HepG2 (cell line): Measurements from ENCODE around the gene CYP4F22. TPM values are rescaled to one million over a fixed set of nuclear protein-coding genes. Genes with fewer than 3 reads are reported as not detected.

ENCODE experiments used
- ATAC-seq: fragments of 200-7000 bp; cut with Tn5 transposase; 3 replicates; pipeline ENCODE4 v1.9.1; 2020; ENCODE audit warnings: mild to moderate bottlenecking, moderate library complexity
- BruUV-seq: library from RNA; stranded (reverse); fragments of 400-500 nt; replicated peaks from 2 replicates; lab custom pipeline; 2021; lab: Mats Ljungman, UMichigan
- CTCF ChIA-PET: fragments of 300-600 bp; formaldehyde crosslinking; extraction: SDS; loops from one replicate; lab custom pipeline; 2021; ENCODE audit warnings: low total read pairs, inconsistent platforms, low intra/inter-chr PET ratio; lab: Yijun Ruan, JAX
- POLR2A ChIA-PET: fragments of 350-600 bp; sonication (Branson Sonifier 250); formaldehyde crosslinking; loops from one replicate; lab custom pipeline; 2020; ENCODE audit warnings: antibody characterized with exemption, inconsistent platforms; lab: Yijun Ruan, JAX
- DNase-seq: peaks from one replicate; pipeline ENCODE4 v3.0.0-alpha.2; 2015; ENCODE audit warnings: low spot score
- FAIRE-seq: peaks from 3 replicates; lab custom pipeline; 2011; peaks lifted over from hg19 to GRCh38; lab: Jason Lieb, UNC
- H2AFZ ChIP-seq: one replicate; pipeline ENCODE4 v1.6.1; 2011; ENCODE audit warnings: low read length, inconsistent platforms
- H3K27ac ChIP-seq: fragments of 300-600 bp; 3 replicates; pipeline ENCODE4 v1.8.0; 2011; ENCODE audit warnings: mixed run types, mild to moderate bottlenecking, mixed read lengths, low read length, inconsistent platforms; ENCODE audit not compliant: insufficient read depth; ENCODE audit errors: extremely low read length
- H3K27me3 ChIP-seq, 2 experiments: fragments of 200-600 bp in 1 of 2; 2 replicates in 1 of 2; 3 replicates in 1 of 2; pipeline versions ENCODE4 v1.6.0 to v1.8.0; 2011; ENCODE audit warnings: low read length in 2 of 2, mild to moderate bottlenecking in 2 of 2, moderate library complexity in 2 of 2, inconsistent platforms in 1 of 2; ENCODE audit not compliant: insufficient read depth in 2 of 2, control insufficient read depth in 1 of 2
- H3K36me3 ChIP-seq, 2 experiments: fragments of 200-600 bp in 1 of 2; replicated peaks in 1 of 2; 2 replicates in 1 of 2; 3 replicates in 1 of 2; pipeline versions ENCODE4 v1.5.1 to v1.8.0; 2011; ENCODE audit warnings: low read length in 2 of 2, inconsistent platforms in 1 of 2; ENCODE audit not compliant: insufficient read depth in 2 of 2, control insufficient read depth in 1 of 2
- H3K4me1 ChIP-seq: 2 replicates; pipeline ENCODE4 v1.5.1; 2012; ENCODE audit warnings: low read length, inconsistent platforms; ENCODE audit not compliant: insufficient read depth
- H3K4me2 ChIP-seq: 2 replicates; pipeline ENCODE4 v1.6.0; 2011; ENCODE audit warnings: low read depth, low read length, inconsistent platforms
- H3K4me3 ChIP-seq, 3 experiments: fragments of 200-600 bp in 1 of 3; sonication (generic), shearing (Covaris generic) in 1 of 3; replicated peaks in 1 of 3; 2 replicates each; pipeline ENCODE4 v1.5.1; 2011 to 2016; ENCODE audit warnings: low read length in 3 of 3, inconsistent platforms in 2 of 3, low read depth in 2 of 3, mild to moderate bottlenecking in 2 of 3, control low read depth in 1 of 3, mixed read lengths in 1 of 3; ENCODE audit not compliant: insufficient read depth in 1 of 3
- H3K79me2 ChIP-seq: one replicate; pipeline ENCODE4 v1.6.1; 2011; ENCODE audit warnings: low read length, inconsistent platforms; ENCODE audit not compliant: insufficient read depth
- H3K9ac ChIP-seq: 2 replicates; pipeline ENCODE4 v1.6.0; 2011; ENCODE audit warnings: mild to moderate bottlenecking, low read depth, low read length, inconsistent platforms; ENCODE audit not compliant: insufficient read depth
- H3K9me3 ChIP-seq: 2 replicates; pipeline ENCODE4 v1.5.1; 2012; ENCODE audit warnings: mild to moderate bottlenecking, low read length
- H4K20me1 ChIP-seq: 2 replicates; pipeline ENCODE4 v1.6.0; 2011; ENCODE audit warnings: inconsistent platforms, mild to moderate bottlenecking, low read length, moderate library complexity; ENCODE audit not compliant: insufficient read depth
- BRCA1 ChIP-seq: sonication (generic); formaldehyde crosslinking; IDR thresholded peaks from 2 replicates; pipeline ENCODE4 v1.4.0; 2020; ENCODE audit warnings: missing genetic modification reagents
- MAFF ChIP-seq: IDR thresholded peaks from 2 replicates; pipeline ENCODE4 v1.6.1; 2011; ENCODE audit warnings: low read depth, low read length, improper control_type of control experiment
- MAFK ChIP-seq, 2 experiments: IDR thresholded peaks in 1 of 2; conservative IDR thresholded peaks in 1 of 2; 2 replicates each; pipeline ENCODE4 v1.6.1; 2011; ENCODE audit warnings: improper control_type of control experiment in 2 of 2, low read length in 2 of 2
- RFX1 ChIP-seq: fragments of 450-650 bp; IDR thresholded peaks from 2 replicates; pipeline ENCODE4 v1.6.1; 2017
- ZNF317 ChIP-seq: sonication (generic); formaldehyde crosslinking; IDR thresholded peaks from 2 replicates; pipeline ENCODE4 v1.5.0; 2020; ENCODE audit warnings: mild to moderate bottlenecking, missing genetic modification reagents
- ZNF879 ChIP-seq: sonication (generic); formaldehyde crosslinking; IDR thresholded peaks from 2 replicates; pipeline ENCODE4 v1.8.1; 2023; ENCODE audit warnings: missing genetic modification reagents
- in situ Hi-C: cut with HindIII; loops from 2 replicates; pipeline ENCODE4 v1.10.0; 2017; ENCODE audit warnings: low pct_unique_long_range_greater_than_20kb; ENCODE audit not compliant: extremely low pct_ligation_motif_present
- intact Hi-C: fragments of 100-400 bp; cut with micrococcal nuclease; formaldehyde crosslinking; loops from one replicate; pipeline ENCODE4 v1.10.0; 2022; ENCODE audit not compliant: unreplicated experiment
- polyA plus RNA-seq, 8 experiments: library from polyadenylated mRNA; depleted of rRNA in 3 of 8; stranded (reverse) in 7 of 8; unstranded in 1 of 8; fragments of >200 nt; fragmentation: Illumina TruSeq in 4 of 8; extraction: Trizol in 4 of 8; gene quantifications; 2 replicates each; pipeline versions ENCODE4 v1.2.1 to v1.2.3, GENCODE V29; 2011 to 2016; ENCODE audit warnings: low read depth in 4 of 8, missing spikeins in 1 of 8, mixed read lengths in 1 of 8; ENCODE audit not compliant: insufficient read depth in 1 of 8
- total RNA-seq, 5 experiments: library from RNA; depleted of rRNA; stranded (reverse); fragments of >200 nt; fragmentation: Illumina TruSeq; extraction: Trizol; gene quantifications; 2 replicates each; pipeline ENCODE4 v1.2.3, GENCODE V29; 2016; ENCODE audit warnings: low read depth in 1 of 5
- TF ChIP-seq, protein P1 (sequence below), 2 experiments: sonication (generic) in 1 of 2; formaldehyde crosslinking in 1 of 2; IDR thresholded peaks; 2 replicates each; pipeline versions ENCODE4 v1.6.1 to v1.9.0; 2014 to 2022; ENCODE audit warnings: antibody characterized with exemption in 1 of 2, borderline replicate concordance in 1 of 2, inconsistent platforms in 1 of 2, low read depth in 1 of 2, missing genetic modification reagents in 1 of 2
- TF ChIP-seq, protein P2 (sequence below): sonication (generic); formaldehyde crosslinking; IDR thresholded peaks from 2 replicates; pipeline ENCODE4 v1.8.0; 2023; ENCODE audit warnings: mild to moderate bottlenecking, missing genetic modification reagents

Gene CYP4F22
- total and polyA plus RNA-seq, 2 of the 13 experiments (the other 11 are each of a cell fraction or from before 2014, with no cell fraction given): 0.05 TPM; not detected in 1

DNA sequence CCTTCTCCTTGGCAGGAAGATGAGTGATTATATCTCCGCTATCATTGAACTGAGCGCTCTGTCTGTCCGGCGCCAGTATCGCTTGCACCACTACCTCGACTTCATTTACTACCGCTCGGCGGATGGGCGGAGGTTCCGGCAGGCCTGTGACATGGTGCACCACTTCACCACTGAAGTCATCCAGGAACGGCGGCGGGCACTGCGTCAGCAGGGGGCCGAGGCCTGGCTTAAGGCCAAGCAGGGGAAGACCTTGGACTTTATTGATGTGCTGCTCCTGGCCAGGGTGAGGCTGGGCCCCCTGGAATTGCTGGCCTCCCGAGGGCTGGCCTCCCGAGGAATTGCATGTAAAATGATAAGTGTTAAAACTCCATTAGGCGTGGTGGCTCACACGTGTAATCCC, 32.1 kb downstream of the CYP4F22 start (continued):
- TF ChIP-seq, protein P1, sequence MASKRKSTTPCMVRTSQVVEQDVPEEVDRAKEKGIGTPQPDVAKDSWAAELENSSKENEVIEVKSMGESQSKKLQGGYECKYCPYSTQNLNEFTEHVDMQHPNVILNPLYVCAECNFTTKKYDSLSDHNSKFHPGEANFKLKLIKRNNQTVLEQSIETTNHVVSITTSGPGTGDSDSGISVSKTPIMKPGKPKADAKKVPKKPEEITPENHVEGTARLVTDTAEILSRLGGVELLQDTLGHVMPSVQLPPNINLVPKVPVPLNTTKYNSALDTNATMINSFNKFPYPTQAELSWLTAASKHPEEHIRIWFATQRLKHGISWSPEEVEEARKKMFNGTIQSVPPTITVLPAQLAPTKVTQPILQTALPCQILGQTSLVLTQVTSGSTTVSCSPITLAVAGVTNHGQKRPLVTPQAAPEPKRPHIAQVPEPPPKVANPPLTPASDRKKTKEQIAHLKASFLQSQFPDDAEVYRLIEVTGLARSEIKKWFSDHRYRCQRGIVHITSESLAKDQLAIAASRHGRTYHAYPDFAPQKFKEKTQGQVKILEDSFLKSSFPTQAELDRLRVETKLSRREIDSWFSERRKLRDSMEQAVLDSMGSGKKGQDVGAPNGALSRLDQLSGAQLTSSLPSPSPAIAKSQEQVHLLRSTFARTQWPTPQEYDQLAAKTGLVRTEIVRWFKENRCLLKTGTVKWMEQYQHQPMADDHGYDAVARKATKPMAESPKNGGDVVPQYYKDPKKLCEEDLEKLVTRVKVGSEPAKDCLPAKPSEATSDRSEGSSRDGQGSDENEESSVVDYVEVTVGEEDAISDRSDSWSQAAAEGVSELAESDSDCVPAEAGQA (IDR thresholded peaks at IDR 0.05; ENCODE audit: low read depth): 0 out of 2 replicates have a peak, but pooled peaks have one; percentile 23
- TF ChIP-seq, protein P1 (CRISPR knock-in tag; IDR thresholded peaks at IDR 0.05; ENCODE audit: borderline replicate concordance): no peak
- no peak for TF ChIP-seq RFX1
- TF ChIP-seq ZNF317 (CRISPR knock-in tag): no peak
- TF ChIP-seq, protein P2, sequence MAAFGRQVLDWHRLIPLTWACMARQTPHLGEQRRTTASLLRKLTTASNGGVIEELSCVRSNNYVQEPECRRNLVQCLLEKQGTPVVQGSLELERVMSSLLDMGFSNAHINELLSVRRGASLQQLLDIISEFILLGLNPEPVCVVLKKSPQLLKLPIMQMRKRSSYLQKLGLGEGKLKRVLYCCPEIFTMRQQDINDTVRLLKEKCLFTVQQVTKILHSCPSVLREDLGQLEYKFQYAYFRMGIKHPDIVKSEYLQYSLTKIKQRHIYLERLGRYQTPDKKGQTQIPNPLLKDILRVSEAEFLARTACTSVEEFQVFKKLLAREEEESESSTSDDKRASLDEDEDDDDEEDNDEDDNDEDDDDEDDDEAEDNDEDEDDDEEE (CRISPR knock-in tag): no peak
- TF ChIP-seq BRCA1 (CRISPR knock-in tag): no peak

DNA sequence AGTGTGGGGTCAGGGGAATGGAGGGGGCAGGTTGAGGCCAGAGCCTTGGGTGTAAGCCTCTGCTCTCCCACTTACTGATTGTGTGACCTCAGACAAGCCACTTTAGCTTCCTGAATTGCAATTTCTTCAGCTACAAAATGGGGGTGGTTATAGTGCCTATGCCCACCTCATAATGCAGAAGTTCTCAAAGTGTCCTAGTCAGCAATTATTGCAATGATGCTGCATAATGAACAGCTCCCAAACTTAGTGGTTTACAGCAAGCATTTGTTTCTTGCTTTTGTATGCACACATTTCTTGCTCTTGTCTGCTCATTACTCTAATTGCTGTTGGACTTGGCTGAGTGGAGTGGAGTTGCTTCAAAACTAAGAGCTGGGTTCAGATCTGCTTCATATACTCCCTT, 36.0 kb downstream of the CYP4F22 start:
- no peaks in the 10 kb centered on the region for H4K20me1 ChIP-seq
- intact Hi-C loops (no loop called here), in situ Hi-C loops (no loop called here)
- peak; percentile 89 for TF ChIP-seq MAFF
- TF ChIP-seq ZNF879: no peak
- peak; percentile 90 to 93 for TF ChIP-seq MAFK (conservative IDR thresholded peaks at IDR 0.05 in 1 of 2, IDR thresholded peaks at IDR 0.05 in 1 of 2; ENCODE audit: low read length in 2 of 2)
- no peak overlapping the region for H3K27ac ChIP-seq
- ATAC-seq (no peak), FAIRE-seq (no peak), DNase-seq (no peak)
- CTCF ChIA-PET: no interaction called here
- H3K4me3 ChIP-seq: no peak overlapping the region
- no TSS peak for BruUV-seq
- H2AFZ ChIP-seq: no peak overlapping the region
- H3K79me2 ChIP-seq: no peaks in the 10 kb centered on the region
- no peak overlapping the region for H3K4me2 ChIP-seq
- no peaks in the 10 kb centered on the region for H3K9me3 ChIP-seq
- peaks cover 12% of the 10 kb centered on the region for H3K4me1 ChIP-seq
- H3K27me3 ChIP-seq: no peaks in the 10 kb centered on the region
- POLR2A ChIA-PET: no interaction called here
- no peaks in the 10 kb centered on the region for H3K36me3 ChIP-seq
- H3K9ac ChIP-seq: no peak overlapping the region
